Large intestine (tissue), 3 donors: Measurements from ENCODE around the gene ELFN2. TPM values are rescaled to one million over a fixed set of nuclear protein-coding genes. Genes with fewer than 3 reads are reported as not detected.
"Not testable (repeated sequence)": the region's sequence is repeated elsewhere in the genome, so short reads cannot be mapped to it uniquely, and the experiment has no call there.

Experiments
- DNase-seq, 2 donors: peaks; one replicate each; pipeline versions ENCODE4 v3.0.0 to v3.0.0-alpha.2; 2013
- H3K27ac ChIP-seq: one replicate; pipeline ENCODE4 v1.5.1; 2013; ENCODE audit warnings: low read length
- H3K27me3 ChIP-seq: 2 replicates; pipeline ENCODE4 v1.6.1; 2013; ENCODE audit warnings: low read length; ENCODE audit not compliant: control insufficient read depth, insufficient read depth
- H3K36me3 ChIP-seq: 2 replicates; pipeline ENCODE4 v1.6.1; 2013; ENCODE audit warnings: low read length; ENCODE audit not compliant: control insufficient read depth, insufficient read depth
- H3K4me1 ChIP-seq: one replicate; pipeline ENCODE4 v1.6.1; 2013; ENCODE audit warnings: low read length; ENCODE audit not compliant: control insufficient read depth, insufficient read depth
- H3K4me3 ChIP-seq: one replicate; pipeline ENCODE4 v1.5.1; 2013; ENCODE audit warnings: low read length
- H3K9me3 ChIP-seq: one replicate; pipeline ENCODE4 v1.6.1; 2013; ENCODE audit warnings: mild to moderate bottlenecking, low read depth, low read length, moderate library complexity; ENCODE audit not compliant: control insufficient read depth
- WGBS: methylation state at CpG from one replicate; pipeline ENCODE4 v1.1.5; 2013; ENCODE audit warnings: low lambda C conversion rate; ENCODE audit not compliant: insufficient coverage; 5-methylcytosine and 5-hydroxymethylcytosine counted together
- polyA plus RNA-seq: library from polyadenylated mRNA; unstranded; fragments of 120-200 nt; gene quantifications from one replicate; pipeline ENCODE4 v1.2.1, GENCODE V29; 2013

ELFN2 gene
- polyA plus RNA-seq, 1 donor, result 0.27 TPM

GRCh38 chr22:37468201-37468695 lies 41.0 kb upstream of the ELFN2 start:
- not testable (repeated sequence) for DNase-seq
- WGBS, result 17% methylated on average over 1 of the region's 14 CpGs

DNA sequence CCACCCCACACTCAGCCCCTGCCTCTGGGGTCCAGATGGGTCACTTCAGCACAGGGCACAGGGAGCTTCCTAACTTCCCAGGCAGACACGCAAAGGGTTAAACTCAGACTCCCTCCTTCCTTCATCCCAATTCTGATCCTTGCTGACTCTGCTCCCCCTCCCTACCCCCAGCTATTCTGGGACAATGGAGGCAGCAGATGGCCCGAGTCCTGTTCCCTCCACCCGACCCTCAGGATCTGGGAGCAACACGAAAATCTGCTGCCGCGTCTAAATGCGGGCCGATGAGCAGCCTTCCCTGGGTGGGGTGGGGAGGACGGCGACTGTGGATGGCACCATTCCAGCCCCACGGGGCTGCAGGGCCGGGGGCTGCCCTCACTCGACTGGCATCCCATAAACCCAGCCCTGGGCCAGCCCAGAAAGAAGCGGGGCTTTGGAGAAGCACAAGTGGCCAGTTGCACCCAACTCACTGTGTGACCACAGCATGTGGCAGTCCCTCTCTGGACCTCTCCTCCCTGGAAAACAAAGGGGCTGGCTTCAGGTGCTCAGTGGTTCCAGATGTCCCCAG lies 40.2 kb upstream of the ELFN2 start:
- Histone ChIP-seq H3K9me3 (no peaks in the 10 kb centered on the region), H3K4me3 (no peak overlapping the region), H3K4me1 (no peaks in the 10 kb centered on the region), H3K27me3 (no peaks in the 10 kb centered on the region), H3K27ac (no peak overlapping the region), H3K36me3 (no peaks in the 10 kb centered on the region)
- WGBS, result no CpG with 5 or more reads among the region's 14 CpGs
- no peak for DNase-seq

More at GRCh38 chr22:37468201-37468695, 41.0 kb upstream of the ELFN2 start:
- H3K4me3 ChIP-seq, H3K27ac ChIP-seq, H3K9me3 ChIP-seq, H3K4me1 ChIP-seq, H3K36me3 ChIP-seq, H3K27me3 ChIP-seq: not testable (repeated sequence)

GRCh38 chr22:37464181-37464580 lies 36.9 kb upstream of the ELFN2 start:
- WGBS, result no CpG with 5 or more reads among the region's 4 CpGs
- Histone ChIP-seq H3K36me3 (no peaks in the 10 kb centered on the region), H3K27ac (no peak overlapping the region), H3K4me1 (no peaks in the 10 kb centered on the region), H3K4me3 (no peak overlapping the region), H3K27me3 (no peaks in the 10 kb centered on the region), H3K9me3 (no peaks in the 10 kb centered on the region)
- no peak for DNase-seq

DNA sequence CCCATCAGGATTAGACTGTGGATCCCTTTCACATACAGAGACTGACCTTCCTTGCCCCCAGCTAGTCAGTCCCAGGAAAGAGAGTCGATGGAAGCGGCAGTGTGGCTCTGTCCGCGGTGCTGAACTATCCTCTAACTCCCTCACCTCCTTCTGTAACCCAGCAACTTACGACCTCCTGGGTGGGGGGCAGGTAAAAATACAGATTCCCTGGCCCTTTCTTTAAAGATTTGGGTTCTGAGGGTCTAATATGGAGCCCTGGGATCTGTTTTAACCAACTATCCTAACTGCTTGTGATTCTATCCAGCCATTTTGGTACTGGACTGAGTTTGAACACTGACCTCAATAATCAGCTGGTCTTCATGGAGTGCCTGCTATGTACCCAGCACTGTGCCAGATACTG lies 35.7 kb upstream of the ELFN2 start:
- H3K4me1 ChIP-seq, result no peaks in the 10 kb centered on the region
- no peak overlapping the region for H3K4me3 ChIP-seq
- H3K27ac ChIP-seq, result no peak overlapping the region
- DNase-seq, result peak in 1 of 2 donors; percentile 39
- H3K27me3 ChIP-seq, result no peaks in the 10 kb centered on the region
- H3K36me3 ChIP-seq, result no peaks in the 10 kb centered on the region
- no CpG with 5 or more reads among the region's 5 CpGs for WGBS
- no peaks in the 10 kb centered on the region for H3K9me3 ChIP-seq

GRCh38 chr22:37462436-37462835 lies 35.2 kb upstream of the ELFN2 start:
- no CpG with 5 or more reads among the region's 5 CpGs for WGBS
- DNase-seq, result no peak
- H3K27me3 ChIP-seq, result no peaks in the 10 kb centered on the region

DNA sequence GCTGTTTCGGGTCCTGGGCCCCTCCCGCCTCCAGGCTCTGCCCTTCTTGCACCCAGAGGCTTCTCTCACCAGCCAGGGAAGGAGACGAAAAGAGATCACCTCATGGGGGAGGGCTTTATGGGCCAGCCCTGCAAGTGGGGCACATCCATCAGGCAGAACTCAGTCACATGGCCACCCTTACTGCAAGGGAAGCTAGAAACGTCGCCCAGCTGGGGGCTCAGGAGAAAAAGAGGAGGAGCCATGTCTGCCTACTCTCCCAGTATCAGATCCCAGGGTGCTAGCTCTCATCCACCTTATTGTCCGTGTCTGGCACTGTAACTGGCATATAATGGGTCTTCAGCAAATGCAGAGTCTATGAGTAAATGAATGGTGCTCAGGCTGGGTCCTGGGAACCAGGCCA lies 34.7 kb upstream of the ELFN2 start:
- H3K36me3 ChIP-seq, result no peaks in the 10 kb centered on the region
- H3K4me3 ChIP-seq, result no peak overlapping the region
- WGBS, result no CpG with 5 or more reads among the region's 6 CpGs
- no peak for DNase-seq
- no peaks in the 10 kb centered on the region for H3K27me3 ChIP-seq
- no peaks in the 10 kb centered on the region for H3K9me3 ChIP-seq
- no peaks in the 10 kb centered on the region for H3K4me1 ChIP-seq
- no peak overlapping the region for H3K27ac ChIP-seq

More at GRCh38 chr22:37462436-37462835, 35.2 kb upstream of the ELFN2 start:
- Histone ChIP-seq H3K27ac (no peak overlapping the region), H3K36me3 (no peaks in the 10 kb centered on the region), H3K9me3 (no peaks in the 10 kb centered on the region), H3K4me3 (no peak overlapping the region), H3K4me1 (no peaks in the 10 kb centered on the region)

DNA sequence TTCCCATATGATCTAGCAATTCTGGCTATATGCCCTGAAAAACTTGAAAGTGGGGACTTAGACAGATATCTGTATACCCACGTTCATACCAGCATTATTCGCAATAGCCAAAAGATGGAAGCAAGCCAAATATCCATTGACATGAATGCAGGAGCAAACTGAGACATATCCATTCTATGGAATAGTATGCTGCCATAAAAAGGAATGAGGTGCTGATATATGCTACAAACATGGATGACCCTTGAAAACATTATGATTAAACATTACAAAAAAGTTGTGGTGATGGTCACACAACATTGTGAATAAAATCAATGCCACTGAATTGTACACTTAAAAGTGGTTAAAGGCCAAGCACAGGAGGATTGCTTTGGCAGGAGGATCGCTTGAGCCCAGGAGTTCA lies 33.4 kb upstream of the ELFN2 start:
- Histone ChIP-seq H3K36me3 (no peaks in the 10 kb centered on the region), H3K27ac (no peak overlapping the region), H3K4me1 (peaks cover under 1% of the 10 kb centered on the region), H3K27me3 (no peaks in the 10 kb centered on the region), H3K9me3 (no peaks in the 10 kb centered on the region), H3K4me3 (no peak overlapping the region)
- WGBS, result no CpG with 5 or more reads among the region's 3 CpGs
- no peak for DNase-seq

DNA sequence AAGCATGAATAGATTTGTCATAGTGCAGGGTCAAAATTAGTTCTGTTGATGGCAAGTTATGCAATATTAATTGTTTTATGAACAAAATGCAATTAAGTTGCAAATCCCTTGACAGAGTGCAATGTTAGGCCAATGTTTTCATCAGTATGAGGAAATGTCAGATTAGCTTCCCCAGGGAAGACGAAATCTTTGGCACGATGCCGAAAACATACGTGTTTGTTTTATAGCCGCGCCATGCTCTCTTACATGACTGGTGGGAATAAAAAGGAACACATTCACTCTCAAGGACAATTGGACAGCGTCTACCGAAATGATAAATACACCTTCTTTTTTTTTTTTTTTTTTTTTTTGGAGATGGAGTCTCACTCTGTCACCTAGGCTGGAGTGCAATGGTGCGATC lies 31.9 kb upstream of the ELFN2 start:
- no peak overlapping the region for H3K4me3 ChIP-seq
- no peak overlapping the region for H3K27ac ChIP-seq
- peaks cover 13% of the 10 kb centered on the region for H3K4me1 ChIP-seq
- no peak for DNase-seq
- H3K27me3 ChIP-seq, result no peaks in the 10 kb centered on the region
- WGBS, result no CpG with 5 or more reads among the region's 9 CpGs
- H3K9me3 ChIP-seq, result no peaks in the 10 kb centered on the region
- H3K36me3 ChIP-seq, result no peaks in the 10 kb centered on the region

- peak; percentile 53 for DNase-seq
- 40% methylated on average over 1 of the region's 4 CpGs for WGBS
- Histone ChIP-seq H3K36me3 (no peaks in the 10 kb centered on the region), H3K4me1 (peaks cover 13% of the 10 kb centered on the region), H3K27ac (no peak overlapping the region), H3K9me3 (no peaks in the 10 kb centered on the region), H3K27me3 (no peaks in the 10 kb centered on the region), H3K4me3 (no peak overlapping the region)
Measured at GRCh38 chr22:37457093-37457893, 30.0 kb upstream of the ELFN2 start.

- Histone ChIP-seq H3K36me3 (no peaks in the 10 kb centered on the region), H3K27ac (no peak overlapping the region), H3K4me3 (no peak overlapping the region), H3K4me1 (peaks cover 13% of the 10 kb centered on the region), H3K27me3 (no peaks in the 10 kb centered on the region), H3K9me3 (no peaks in the 10 kb centered on the region)
- WGBS, result 89% methylated on average over 3 of the region's 17 CpGs
- no peak for DNase-seq
Measured at GRCh38 chr22:37456346-37456745, 29.1 kb upstream of the ELFN2 start.
